ENCODE data around the gene PAQR9. TPM values are rescaled to one million over a fixed set of nuclear protein-coding genes. Genes with fewer than 3 reads are reported as not detected.

Gene PAQR9
- total RNA-seq, 1 experiment from 2014 or later, result not detected

- no peaks in the 10 kb centered on the region for H3K36me3 ChIP-seq (ENCODE audit: low read depth)
- H3K27ac ChIP-seq, result no peak overlapping the region
- no peaks in the 10 kb centered on the region for H3K9me2 ChIP-seq (ENCODE audit: insufficient read depth)
- H3K9me3 ChIP-seq (ENCODE audit: insufficient read depth, low read depth), result no peaks in the 10 kb centered on the region
- no TSS peak for BruUV-seq (replicated peaks)
- DNase-seq, result no peak
- intact Hi-C loops (cut with micrococcal nuclease; ENCODE audit: unreplicated experiment), result no loop called here
- H3K27me3 ChIP-seq (ENCODE audit: insufficient read depth, low read depth), result no peaks in the 10 kb centered on the region
- no peaks in the 10 kb centered on the region for H3K79me2 ChIP-seq (ENCODE audit: low read depth)
- ChIA-PET CTCF (no interaction called here), POLR2A (ENCODE audit: unreplicated experiment) (no interaction called here)
- peaks cover 24% of the 10 kb centered on the region for H3K4me1 ChIP-seq (replicated peaks; ENCODE audit: insufficient read depth)
- no peak overlapping the region for H2AFZ ChIP-seq
- H3K4me2 ChIP-seq, result no peak overlapping the region
- no peaks in the 10 kb centered on the region for H4K20me1 ChIP-seq (ENCODE audit: insufficient read depth)
- H3F3A ChIP-seq (ENCODE audit: insufficient read depth, low read depth), result no peaks in the 10 kb centered on the region; the same call in 1 of the 2 replicates
- no peak for TF ChIP-seq EZH2 (IDR thresholded peaks at IDR 0.05; ENCODE audit: low read depth)
- TF ChIP-seq, protein P1, sequence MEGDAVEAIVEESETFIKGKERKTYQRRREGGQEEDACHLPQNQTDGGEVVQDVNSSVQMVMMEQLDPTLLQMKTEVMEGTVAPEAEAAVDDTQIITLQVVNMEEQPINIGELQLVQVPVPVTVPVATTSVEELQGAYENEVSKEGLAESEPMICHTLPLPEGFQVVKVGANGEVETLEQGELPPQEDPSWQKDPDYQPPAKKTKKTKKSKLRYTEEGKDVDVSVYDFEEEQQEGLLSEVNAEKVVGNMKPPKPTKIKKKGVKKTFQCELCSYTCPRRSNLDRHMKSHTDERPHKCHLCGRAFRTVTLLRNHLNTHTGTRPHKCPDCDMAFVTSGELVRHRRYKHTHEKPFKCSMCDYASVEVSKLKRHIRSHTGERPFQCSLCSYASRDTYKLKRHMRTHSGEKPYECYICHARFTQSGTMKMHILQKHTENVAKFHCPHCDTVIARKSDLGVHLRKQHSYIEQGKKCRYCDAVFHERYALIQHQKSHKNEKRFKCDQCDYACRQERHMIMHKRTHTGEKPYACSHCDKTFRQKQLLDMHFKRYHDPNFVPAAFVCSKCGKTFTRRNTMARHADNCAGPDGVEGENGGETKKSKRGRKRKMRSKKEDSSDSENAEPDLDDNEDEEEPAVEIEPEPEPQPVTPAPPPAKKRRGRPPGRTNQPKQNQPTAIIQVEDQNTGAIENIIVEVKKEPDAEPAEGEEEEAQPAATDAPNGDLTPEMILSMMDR (conservative IDR thresholded peaks at IDR 0.05), result no peak
- no peak overlapping the region for H3K4me3 ChIP-seq
Measured at GRCh38 chr3:142963234-142963515, 299 bp downstream of the PAQR9 start.

GRCh38 chr3:142962520-142963233, 797 bp downstream of the PAQR9 start:
- CTCF ChIA-PET, result no interaction called here
- BruUV-seq (replicated peaks), result no TSS peak
- TF ChIP-seq, protein P1 (conservative IDR thresholded peaks at IDR 0.05), result no peak
- TF ChIP-seq EZH2 (IDR thresholded peaks at IDR 0.05; ENCODE audit: low read depth), result no peak
- intact Hi-C loops (cut with micrococcal nuclease; ENCODE audit: unreplicated experiment), result no loop called here
- Histone ChIP-seq H3K27me3 (ENCODE audit: insufficient read depth, low read depth) (no peaks in the 10 kb centered on the region), H3K27ac (no peak overlapping the region), H3K4me1 (replicated peaks; ENCODE audit: insufficient read depth) (peaks cover 29% of the 10 kb centered on the region), H3K4me3 (no peak overlapping the region), H3K79me2 (ENCODE audit: low read depth) (no peaks in the 10 kb centered on the region), H3K9me3 (ENCODE audit: insufficient read depth, low read depth) (no peaks in the 10 kb centered on the region), H4K20me1 (ENCODE audit: insufficient read depth) (no peaks in the 10 kb centered on the region), H3K4me2 (no peak overlapping the region), H2AFZ (no peak overlapping the region), H3F3A (ENCODE audit: insufficient read depth, low read depth) (no peaks in the 10 kb centered on the region; the same call in 1 of the 2 replicates), H3K9me2 (ENCODE audit: insufficient read depth) (no peaks in the 10 kb centered on the region), H3K36me3 (ENCODE audit: low read depth) (no peaks in the 10 kb centered on the region)
- no peak for DNase-seq
- POLR2A ChIA-PET (ENCODE audit: unreplicated experiment), result no interaction called here

DNA sequence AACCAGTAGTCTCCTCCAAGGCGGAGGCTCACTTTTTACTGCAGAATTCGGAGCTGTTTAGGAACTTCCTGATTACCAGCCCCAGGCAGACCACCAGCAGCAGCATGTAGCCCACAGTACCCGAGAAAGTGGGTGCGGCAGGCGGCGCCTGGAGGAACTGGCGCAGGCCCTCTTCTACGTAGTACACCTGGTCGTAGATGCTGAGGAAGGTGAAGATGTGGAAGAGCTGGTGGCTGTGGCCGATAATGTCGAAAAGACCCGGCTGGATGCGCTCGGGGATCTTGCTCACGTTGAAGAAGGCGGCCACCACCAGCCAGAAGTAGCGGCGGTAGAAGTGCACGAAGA, 1.3 kb downstream of the PAQR9 start:
- intact Hi-C loops (cut with micrococcal nuclease; ENCODE audit: unreplicated experiment), result no loop called here

DNA sequence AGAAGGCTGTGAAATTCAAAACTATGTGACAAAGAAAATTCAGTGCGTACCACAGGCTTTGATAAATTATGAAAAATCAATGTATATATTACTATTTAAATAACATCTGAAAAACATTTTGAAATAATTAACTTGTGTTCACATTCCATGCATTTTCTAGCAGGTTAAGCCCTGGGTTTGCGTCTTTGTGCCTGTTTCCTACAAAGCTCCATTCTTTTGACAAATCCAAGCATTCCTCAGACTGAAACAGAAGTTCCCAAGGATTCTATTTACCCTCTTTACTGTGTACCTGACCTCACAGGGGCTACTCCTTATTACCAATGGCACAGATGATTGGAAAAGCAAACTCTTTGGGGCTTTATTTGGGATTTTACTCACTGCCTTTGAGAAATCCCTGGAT, 1.9 kb downstream of the PAQR9 start:
- intact Hi-C loops (cut with micrococcal nuclease; ENCODE audit: unreplicated experiment), result no loop called here
- no peak for DNase-seq
- H3K4me1 ChIP-seq (replicated peaks; ENCODE audit: insufficient read depth), result peaks cover 29% of the 10 kb centered on the region
- no peaks in the 10 kb centered on the region for H3K27me3 ChIP-seq (ENCODE audit: insufficient read depth, low read depth)
- ChIA-PET CTCF (no interaction called here), POLR2A (ENCODE audit: unreplicated experiment) (no interaction called here)
- H3K36me3 ChIP-seq (ENCODE audit: low read depth), result no peaks in the 10 kb centered on the region
- H3K79me2 ChIP-seq (ENCODE audit: low read depth), result no peaks in the 10 kb centered on the region
- H3F3A ChIP-seq (ENCODE audit: insufficient read depth, low read depth), result no peaks in the 10 kb centered on the region; the same call in 1 of the 2 replicates
- TF ChIP-seq EZH2 (IDR thresholded peaks at IDR 0.05; ENCODE audit: low read depth), result no peak
- TF ChIP-seq, protein P1 (conservative IDR thresholded peaks at IDR 0.05), result no peak
- no peaks in the 10 kb centered on the region for H4K20me1 ChIP-seq (ENCODE audit: insufficient read depth)
- H3K9me2 ChIP-seq (ENCODE audit: insufficient read depth), result no peaks in the 10 kb centered on the region
- H3K27ac ChIP-seq, result no peak overlapping the region
- H2AFZ ChIP-seq, result no peak overlapping the region
- BruUV-seq (replicated peaks), result no TSS peak
- no peaks in the 10 kb centered on the region for H3K9me3 ChIP-seq (ENCODE audit: insufficient read depth, low read depth)
- H3K4me2 ChIP-seq, result no peak overlapping the region
- H3K4me3 ChIP-seq, result no peak overlapping the region

More for the DNA sequence above, 1.3 kb downstream of the PAQR9 start:
- no peaks in the 10 kb centered on the region for H3K9me3 ChIP-seq (ENCODE audit: insufficient read depth, low read depth)
- no peak overlapping the region for H3K4me2 ChIP-seq
- H3K9me2 ChIP-seq (ENCODE audit: insufficient read depth), result no peaks in the 10 kb centered on the region
- no peaks in the 10 kb centered on the region for H3K79me2 ChIP-seq (ENCODE audit: low read depth)
- no peak overlapping the region for H3K27ac ChIP-seq
- H3K4me1 ChIP-seq (replicated peaks; ENCODE audit: insufficient read depth), result peaks cover 29% of the 10 kb centered on the region
- no peaks in the 10 kb centered on the region for H3K36me3 ChIP-seq (ENCODE audit: low read depth)
- no peak overlapping the region for H2AFZ ChIP-seq
- BruUV-seq (replicated peaks), result no TSS peak
- no peak for DNase-seq
- no peaks in the 10 kb centered on the region for H3K27me3 ChIP-seq (ENCODE audit: insufficient read depth, low read depth)
- ChIA-PET POLR2A (ENCODE audit: unreplicated experiment) (no interaction called here), CTCF (no interaction called here)
- no peak overlapping the region for H3K4me3 ChIP-seq
- no peaks in the 10 kb centered on the region for H4K20me1 ChIP-seq (ENCODE audit: insufficient read depth)
- no peaks in the 10 kb centered on the region; the same call in 1 of the 2 replicates for H3F3A ChIP-seq (ENCODE audit: insufficient read depth, low read depth)
- TF ChIP-seq EZH2 (IDR thresholded peaks at IDR 0.05; ENCODE audit: low read depth), result no peak
